Measurements from ENCODE around the gene KLHDC7B. TPM values are rescaled to one million over a fixed set of nuclear protein-coding genes. Genes with fewer than 3 reads are reported as not detected.
"Not testable (repeated sequence)": the region's sequence is repeated elsewhere in the genome, so short reads cannot be mapped to it uniquely, and the experiment has no call there.

The KLHDC7B gene
- total RNA-seq, 2 donors from 2014 or later: 0.07 to 0.16 TPM

DNA sequence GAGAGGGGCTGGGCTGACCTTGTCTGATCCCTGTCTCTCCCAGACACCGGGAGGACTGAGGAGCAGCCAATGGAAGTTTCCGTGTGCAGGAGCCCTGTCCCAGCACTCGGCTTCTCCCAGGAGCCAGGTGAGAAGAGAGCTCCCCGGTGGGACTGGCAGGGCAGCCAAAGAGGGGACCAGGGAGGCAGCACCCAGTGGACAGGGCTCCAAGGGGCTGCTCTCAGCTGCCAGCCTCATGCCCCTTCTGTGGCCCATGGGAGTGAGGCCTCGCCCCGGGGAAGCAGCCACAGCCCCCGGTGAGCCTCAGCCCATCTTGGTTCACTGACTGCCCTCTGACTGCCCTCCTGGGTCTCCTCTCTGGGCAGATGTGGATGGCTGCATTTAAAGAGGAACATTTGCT is 27.1 kb upstream of the KLHDC7B start:
- no peak overlapping the region for H3K4me3 ChIP-seq
- TF ChIP-seq, protein P1, sequence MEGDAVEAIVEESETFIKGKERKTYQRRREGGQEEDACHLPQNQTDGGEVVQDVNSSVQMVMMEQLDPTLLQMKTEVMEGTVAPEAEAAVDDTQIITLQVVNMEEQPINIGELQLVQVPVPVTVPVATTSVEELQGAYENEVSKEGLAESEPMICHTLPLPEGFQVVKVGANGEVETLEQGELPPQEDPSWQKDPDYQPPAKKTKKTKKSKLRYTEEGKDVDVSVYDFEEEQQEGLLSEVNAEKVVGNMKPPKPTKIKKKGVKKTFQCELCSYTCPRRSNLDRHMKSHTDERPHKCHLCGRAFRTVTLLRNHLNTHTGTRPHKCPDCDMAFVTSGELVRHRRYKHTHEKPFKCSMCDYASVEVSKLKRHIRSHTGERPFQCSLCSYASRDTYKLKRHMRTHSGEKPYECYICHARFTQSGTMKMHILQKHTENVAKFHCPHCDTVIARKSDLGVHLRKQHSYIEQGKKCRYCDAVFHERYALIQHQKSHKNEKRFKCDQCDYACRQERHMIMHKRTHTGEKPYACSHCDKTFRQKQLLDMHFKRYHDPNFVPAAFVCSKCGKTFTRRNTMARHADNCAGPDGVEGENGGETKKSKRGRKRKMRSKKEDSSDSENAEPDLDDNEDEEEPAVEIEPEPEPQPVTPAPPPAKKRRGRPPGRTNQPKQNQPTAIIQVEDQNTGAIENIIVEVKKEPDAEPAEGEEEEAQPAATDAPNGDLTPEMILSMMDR (IDR thresholded peaks at IDR 0.05): no peak
- no peak overlapping the region for H3K27ac ChIP-seq
- H3K36me3 ChIP-seq: peaks cover 14% of the 10 kb centered on the region
- H3K4me1 ChIP-seq: peaks cover 2% of the 10 kb centered on the region
- no peak for DNase-seq
- no peak overlapping the region for H3K9ac ChIP-seq (ENCODE audit: low read depth in 2 of 2, low read length in 2 of 2)
- intact Hi-C loops (cut with DNase I): no loop called here
- no peaks in the 10 kb centered on the region for H3K27me3 ChIP-seq
- H3K9me3 ChIP-seq: no peaks in the 10 kb centered on the region

DNA sequence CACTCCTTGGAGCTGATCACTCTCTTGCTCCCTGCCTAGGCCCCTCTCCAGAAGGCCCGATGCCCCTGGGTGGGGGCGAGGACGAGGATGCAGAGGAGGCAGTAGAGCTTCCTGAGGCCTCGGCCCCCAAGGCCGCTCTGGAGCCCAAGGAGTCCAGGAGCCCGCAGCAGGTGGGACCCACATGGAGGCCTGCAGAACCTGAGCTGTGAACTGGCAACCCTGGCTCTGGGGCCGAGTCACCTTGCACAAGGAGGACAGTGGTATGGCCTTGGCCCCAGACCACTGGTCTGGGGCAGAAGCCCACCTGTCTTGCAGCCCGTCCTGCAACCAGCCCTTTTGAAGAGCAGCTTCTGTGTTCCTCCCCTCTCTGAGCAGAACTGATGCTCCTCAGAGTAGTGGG is 26.5 kb upstream of the KLHDC7B start:
- Histone ChIP-seq H3K9me3 (no peaks in the 10 kb centered on the region), H3K27ac (no peak overlapping the region), H3K9ac (ENCODE audit: low read depth in 2 of 2, low read length in 2 of 2) (no peak overlapping the region), H3K27me3 (no peaks in the 10 kb centered on the region), H3K4me1 (peaks cover 7% of the 10 kb centered on the region), H3K4me3 (no peak overlapping the region), H3K36me3 (peaks cover 15% of the 10 kb centered on the region)
- TF ChIP-seq, protein P1 (IDR thresholded peaks at IDR 0.05): no peak
- DNase-seq: no peak
- intact Hi-C loops (cut with DNase I): no loop called here

DNA sequence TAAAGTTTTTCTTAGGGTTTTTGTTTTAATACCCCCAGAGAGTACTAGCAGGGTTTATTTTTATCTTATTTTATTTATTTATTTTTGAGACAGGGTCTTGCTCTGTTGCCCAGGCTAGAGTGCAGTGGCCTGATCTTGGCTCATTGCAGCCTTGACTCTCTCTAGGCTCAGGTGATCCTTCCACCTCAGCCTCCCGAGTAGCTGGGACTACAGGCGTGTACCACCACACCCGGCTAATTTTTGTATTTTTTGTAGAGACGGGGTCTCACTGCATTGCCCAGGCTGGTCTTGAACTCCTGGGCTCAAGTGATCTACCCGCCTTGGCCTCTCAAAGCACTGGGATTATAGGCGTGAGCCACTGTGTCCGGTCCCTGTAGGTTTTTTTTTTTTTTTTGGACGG is 25.5 kb upstream of the KLHDC7B start:
- intact Hi-C loops (cut with DNase I): loop anchor here (5.0 kb wide), 1 partner anchor 42 kb away; the partner anchor contains the start of gene SYCE3
- H3K27ac ChIP-seq; DNase-seq; H3K9me3 ChIP-seq; H3K27me3 ChIP-seq; H3K4me3 ChIP-seq; H3K9ac ChIP-seq (ENCODE audit: low read depth in 2 of 2, low read length in 2 of 2): not testable (repeated sequence)
- peaks cover 15% of the 10 kb centered on the region for H3K36me3 ChIP-seq
- peaks cover 10% of the 10 kb centered on the region for H3K4me1 ChIP-seq

DNA sequence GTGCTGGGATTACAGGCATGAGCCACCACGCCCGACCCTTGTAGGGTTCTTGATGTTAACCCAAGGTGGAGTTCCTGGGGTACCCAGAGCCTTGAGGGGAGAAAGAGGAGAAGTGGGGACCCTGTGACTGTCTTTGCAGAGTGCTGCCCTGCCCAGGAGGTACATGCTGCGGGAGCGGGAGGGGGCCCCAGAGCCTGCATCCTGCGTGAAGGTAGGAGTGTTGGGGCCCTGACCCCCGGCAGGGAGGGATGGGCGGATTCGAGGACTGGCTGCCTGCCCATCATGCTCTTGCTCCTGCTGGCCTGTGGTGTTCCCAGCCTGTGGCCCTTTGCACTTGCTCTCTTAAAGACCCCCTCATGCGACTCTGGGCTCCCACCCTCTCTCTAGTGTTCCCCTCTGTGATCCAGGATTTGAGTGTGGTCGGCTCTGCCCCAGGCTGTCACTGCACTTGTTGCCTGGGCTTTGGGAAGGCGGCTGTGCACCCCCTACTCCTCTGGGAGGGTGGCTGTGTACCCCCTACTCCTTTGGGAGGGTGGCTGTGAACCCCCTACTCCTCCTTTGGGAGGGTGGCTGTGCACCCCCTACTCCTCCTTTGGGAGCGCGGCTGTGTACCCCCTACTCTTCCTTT is 24.8 kb upstream of the KLHDC7B start:
- peaks cover 10% of the 10 kb centered on the region for H3K4me1 ChIP-seq
- H3K9me3 ChIP-seq: no peaks in the 10 kb centered on the region
- H3K9ac ChIP-seq (ENCODE audit: low read depth in 2 of 2, low read length in 2 of 2): no peak overlapping the region
- intact Hi-C loops (cut with DNase I): loop anchor here (5.0 kb wide), 1 partner anchor 41 kb away; the partner anchor contains the start of gene SYCE3
- no peak overlapping the region for H3K27ac ChIP-seq
- peaks cover 15% of the 10 kb centered on the region for H3K36me3 ChIP-seq
- no peaks in the 10 kb centered on the region for H3K27me3 ChIP-seq
- DNase-seq: no peak
- no peak overlapping the region for H3K4me3 ChIP-seq
- TF ChIP-seq, protein P1 (IDR thresholded peaks at IDR 0.05): no peak

DNA sequence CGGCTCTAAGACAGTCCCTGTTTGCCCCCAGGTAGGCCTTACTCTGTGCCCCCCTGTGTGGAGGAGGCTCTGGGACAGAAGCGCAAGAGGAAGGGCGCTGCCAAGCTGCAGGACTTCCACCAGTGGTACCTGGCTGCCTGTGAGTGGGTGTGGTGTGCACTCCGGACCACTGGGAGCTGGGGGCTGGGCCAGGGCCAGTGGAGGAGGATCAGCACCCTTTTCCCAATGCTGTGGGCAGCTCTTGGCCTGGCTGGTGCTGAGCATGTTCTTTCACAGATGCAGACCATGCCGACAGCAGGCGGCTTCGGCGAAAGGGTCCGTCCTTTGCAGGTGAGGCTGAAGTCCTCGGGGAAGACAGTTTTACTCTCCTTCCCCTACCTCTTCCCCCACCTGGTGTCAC is 24.0 kb upstream of the KLHDC7B start:
- H3K36me3 ChIP-seq: peaks cover 15% of the 10 kb centered on the region
- peaks cover 10% of the 10 kb centered on the region for H3K4me1 ChIP-seq
- H3K9ac ChIP-seq (ENCODE audit: low read depth in 2 of 2, low read length in 2 of 2): no peak overlapping the region
- DNase-seq: no peak
- no peak overlapping the region for H3K27ac ChIP-seq
- H3K27me3 ChIP-seq: no peaks in the 10 kb centered on the region
- intact Hi-C loops (cut with DNase I): loop anchor here (5.0 kb wide), 1 partner anchor 41 kb away; the partner anchor contains the start of gene SYCE3
- H3K4me3 ChIP-seq: no peak overlapping the region
- no peaks in the 10 kb centered on the region for H3K9me3 ChIP-seq
- TF ChIP-seq, protein P1 (IDR thresholded peaks at IDR 0.05): no peak

DNA sequence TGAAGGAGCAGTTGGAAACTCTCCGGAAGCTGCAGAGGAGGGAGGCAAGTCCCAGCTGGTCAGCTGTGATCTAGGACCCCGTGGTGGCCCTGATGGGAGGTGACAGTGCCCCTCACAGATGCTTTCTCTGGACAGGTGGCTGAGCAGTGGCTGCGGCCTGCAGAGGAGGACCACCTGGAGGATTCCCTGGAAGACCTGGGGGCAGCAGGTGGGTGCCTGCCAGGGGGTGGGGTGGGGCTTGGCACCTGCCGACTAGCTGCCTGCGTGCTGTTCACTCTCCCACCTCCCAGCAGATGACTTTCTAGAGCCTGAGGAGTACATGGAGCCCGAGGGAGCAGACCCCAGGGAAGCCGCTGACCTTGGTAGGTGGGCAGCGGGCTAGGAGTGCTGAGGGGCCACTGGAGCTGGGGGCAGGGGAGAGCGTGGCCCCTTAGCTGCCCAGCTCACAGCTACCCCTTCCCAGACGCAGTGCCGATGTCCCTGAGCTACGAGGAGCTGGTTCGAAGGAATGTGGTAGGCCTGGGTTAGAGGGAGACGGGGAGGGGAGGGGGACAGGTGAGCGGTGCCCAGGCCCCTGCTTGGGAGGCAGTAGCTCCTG is 23.4 kb upstream of the KLHDC7B start:
- no peak for DNase-seq
- intact Hi-C loops (cut with DNase I): loop anchor here (5.0 kb wide), 1 partner anchor 40 kb away; the partner anchor contains the start of gene SYCE3

More for the DNA sequence above, 23.4 kb upstream of the KLHDC7B start:
- TF ChIP-seq, protein P1 (IDR thresholded peaks at IDR 0.05): no peak
- Histone ChIP-seq H3K36me3 (peaks cover 15% of the 10 kb centered on the region), H3K27ac (no peak overlapping the region), H3K9me3 (no peaks in the 10 kb centered on the region), H3K9ac (ENCODE audit: low read depth in 2 of 2, low read length in 2 of 2) (no peak overlapping the region), H3K27me3 (no peaks in the 10 kb centered on the region), H3K4me1 (peaks cover 10% of the 10 kb centered on the region), H3K4me3 (no peak overlapping the region)
